ENCODE data around the gene DIPK1A.

The DIPK1A gene

DNA sequence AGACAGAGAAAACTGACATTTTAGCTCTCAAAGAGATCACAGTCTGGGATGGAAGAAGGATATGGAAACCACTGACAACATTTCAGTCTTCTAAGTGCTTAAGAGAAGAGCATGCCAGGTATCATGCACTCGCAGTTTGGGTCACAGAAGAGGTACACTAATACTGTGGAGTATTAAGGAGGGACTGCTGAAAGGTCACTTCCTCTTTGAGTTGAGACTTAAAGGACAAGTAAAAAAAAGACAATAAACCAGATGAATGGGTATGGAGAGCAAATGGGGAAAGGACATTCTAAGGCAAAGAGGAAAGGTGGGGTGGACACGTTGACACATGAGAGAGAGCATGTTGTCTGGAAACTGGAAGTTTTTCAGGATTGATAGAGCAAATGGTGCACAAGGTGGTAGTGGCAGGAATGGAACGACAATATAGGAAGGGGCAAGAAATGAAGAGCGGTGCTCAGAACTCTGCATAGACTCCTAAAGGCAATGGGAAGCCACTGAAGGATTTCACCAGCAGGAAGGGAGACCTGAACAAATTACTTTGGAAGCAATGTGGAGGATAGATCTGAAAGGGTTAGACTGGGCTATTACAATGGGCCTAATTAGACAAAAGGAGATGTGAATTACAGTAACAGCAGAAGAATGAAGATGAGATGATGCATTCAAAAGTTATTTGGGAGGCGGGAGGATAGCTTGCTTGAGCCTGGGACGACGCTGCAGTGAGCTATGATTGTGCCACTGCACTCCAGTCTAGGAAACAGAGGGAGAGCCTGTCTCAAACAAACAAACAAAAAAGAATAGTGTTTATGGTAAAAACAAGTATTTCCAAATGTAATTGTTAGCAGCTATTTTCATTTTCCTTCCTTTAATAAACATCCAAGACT, 11.1 kb downstream of the DIPK1A start:
- DNase-seq, result no peak

DNA sequence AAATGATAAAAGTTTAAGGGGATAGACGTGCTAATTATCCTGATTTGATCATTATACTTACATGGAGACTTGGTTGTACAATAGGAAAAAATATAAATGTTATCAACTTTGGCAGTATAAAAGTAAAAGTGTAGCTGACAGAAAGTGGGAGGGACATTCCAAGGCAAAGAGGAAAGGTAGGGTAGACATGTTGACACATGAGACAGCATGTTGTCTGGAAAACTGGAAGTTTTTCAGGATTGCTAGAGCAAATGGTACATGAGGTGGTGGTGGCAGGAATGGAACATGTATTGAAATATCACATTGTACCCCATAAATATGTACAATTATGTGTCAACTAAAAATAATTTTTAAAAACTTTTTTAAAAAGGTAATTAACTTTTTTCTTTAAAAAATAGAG, 13.2 kb downstream of the DIPK1A start:
- no peak for DNase-seq

DNA sequence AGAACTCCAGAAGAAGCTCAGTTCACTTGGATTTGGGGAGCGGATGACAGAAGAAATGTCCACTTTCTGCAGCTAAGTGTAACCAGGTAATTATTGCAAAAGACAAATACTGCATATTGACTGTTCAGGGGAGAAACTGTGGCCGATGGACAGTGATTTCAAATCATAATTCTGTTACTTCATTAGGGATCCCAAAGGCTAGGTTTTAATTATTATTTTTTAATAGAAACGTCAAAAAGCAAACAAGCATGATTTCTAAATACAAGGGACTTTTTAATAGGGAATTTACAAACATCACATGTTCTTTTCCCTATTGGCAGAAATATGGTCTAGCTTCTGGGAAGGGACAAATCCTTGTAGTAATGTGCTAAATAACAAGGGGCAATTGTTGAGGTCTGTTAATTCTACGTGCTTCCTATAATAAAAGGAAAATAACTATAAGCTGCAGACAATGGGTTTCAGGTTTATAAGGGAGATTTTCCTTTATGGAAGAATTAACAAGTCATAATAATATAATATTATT, 15.5 kb downstream of the DIPK1A start:
- DNase-seq, result no peak

DNA sequence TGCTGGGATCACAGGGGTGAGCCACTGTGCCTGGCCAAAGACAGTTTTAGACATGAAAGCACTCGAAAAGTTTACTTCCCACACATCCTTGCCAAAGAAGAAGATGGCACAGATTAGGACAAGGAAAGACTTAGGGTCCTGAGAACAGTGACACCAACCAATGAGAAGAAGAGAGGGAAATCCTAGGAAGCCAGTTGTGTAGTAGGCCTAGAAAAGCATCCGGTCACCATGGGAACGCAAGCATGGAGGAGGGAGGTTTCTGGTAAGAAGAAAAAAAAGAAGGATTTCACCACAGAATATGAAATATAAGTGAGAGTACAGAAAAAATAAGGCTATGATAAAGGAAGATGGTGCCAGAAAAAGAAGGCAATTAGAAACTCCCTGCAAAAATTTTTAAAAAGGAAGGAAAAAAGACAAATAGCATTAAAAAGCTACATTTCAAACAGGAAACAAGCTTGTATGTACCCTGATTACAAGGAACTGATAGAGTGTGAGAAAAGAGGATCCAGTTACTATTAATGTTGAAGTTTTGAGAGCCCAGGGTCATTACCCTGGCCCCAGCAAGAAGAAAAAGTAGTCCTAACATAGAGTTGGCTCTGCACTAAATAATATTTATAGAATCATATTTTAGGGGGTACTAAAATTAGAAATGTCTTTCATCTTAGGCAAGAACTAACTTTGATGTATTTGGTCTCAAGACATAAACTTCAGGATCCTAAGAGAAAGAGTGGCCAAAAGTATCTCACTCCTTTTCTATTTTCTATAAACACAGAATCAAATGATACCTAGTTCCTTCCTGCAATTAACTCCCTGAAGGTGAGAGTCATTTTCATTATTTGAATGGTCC, 16.1 kb downstream of the DIPK1A start:
- DNase-seq, result no peak

DNA sequence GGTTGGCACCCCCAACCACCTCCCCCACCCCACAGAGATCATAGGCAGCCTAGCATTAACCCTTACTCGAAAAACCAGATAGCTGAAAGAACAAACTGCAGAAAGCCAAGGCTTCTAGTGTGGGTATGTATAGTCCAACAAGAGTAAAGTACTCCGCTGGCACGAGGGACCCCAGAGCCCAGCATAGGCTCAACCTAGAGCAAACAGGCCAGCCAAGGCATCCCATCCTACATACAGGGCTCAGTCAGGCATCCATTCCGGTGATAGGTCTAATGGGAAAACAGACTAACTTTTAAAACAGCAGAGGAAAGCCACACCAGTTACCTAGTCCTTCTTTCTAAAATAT, 17.8 kb downstream of the DIPK1A start:
- DNase-seq, result no peak

DNA sequence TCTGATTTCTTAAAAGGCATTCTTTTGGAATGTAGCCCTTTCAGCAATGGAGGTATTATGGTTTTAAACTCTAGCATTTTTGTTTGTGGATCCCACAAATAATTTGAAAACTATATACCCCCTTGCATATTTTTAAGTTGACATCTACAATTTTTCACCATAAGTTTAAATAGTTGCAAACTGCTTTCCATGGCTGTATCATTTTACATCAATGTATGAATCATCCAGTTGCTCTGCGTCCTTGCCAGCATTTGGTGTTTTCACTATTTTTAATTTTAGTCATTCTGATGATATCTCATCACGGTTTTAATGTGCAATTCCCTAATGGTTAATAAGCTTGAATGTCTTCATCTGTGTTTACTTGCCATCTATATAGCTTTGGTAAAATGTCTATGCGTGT, 20.7 kb downstream of the DIPK1A start:
- DNase-seq, result no peak

DNA sequence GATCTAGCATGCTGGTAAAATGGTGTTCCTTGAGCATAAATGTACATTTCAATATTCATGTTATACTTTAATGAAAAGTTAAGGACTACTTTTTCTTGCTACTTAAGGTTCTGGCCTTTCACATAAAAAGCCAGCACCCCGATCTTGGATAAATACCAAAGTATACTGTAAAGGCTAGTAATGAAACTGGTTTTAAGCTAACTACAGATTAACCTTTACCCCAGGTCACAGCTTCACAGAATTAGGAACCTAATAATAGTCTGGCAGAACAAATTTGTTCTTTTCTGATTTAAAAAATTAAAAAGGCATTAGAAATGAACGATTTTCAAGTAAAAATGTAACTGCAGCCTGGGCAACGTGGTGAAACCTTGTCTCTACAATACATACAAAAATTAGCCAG, 23.5 kb downstream of the DIPK1A start:
- DNase-seq, result no peak

DNA sequence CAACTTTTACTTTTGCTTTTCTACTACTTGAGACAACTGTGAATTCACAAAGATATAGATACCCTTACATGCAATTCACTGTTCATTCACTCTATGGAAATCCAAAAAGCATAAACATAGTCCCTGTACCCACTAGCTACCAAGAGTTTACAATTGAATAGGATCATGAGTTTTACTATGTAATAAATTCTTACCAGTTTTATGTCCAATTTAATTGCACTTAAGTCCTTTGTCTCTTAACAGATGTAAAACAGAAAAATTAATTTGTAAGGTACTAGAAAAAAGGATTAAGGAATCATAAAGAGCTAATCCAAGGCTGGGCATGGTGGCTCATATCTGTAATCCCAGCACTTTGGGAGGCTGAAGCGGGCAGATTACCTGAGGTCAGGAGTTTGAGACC, 24.4 kb downstream of the DIPK1A start:
- no peak for DNase-seq

DNA sequence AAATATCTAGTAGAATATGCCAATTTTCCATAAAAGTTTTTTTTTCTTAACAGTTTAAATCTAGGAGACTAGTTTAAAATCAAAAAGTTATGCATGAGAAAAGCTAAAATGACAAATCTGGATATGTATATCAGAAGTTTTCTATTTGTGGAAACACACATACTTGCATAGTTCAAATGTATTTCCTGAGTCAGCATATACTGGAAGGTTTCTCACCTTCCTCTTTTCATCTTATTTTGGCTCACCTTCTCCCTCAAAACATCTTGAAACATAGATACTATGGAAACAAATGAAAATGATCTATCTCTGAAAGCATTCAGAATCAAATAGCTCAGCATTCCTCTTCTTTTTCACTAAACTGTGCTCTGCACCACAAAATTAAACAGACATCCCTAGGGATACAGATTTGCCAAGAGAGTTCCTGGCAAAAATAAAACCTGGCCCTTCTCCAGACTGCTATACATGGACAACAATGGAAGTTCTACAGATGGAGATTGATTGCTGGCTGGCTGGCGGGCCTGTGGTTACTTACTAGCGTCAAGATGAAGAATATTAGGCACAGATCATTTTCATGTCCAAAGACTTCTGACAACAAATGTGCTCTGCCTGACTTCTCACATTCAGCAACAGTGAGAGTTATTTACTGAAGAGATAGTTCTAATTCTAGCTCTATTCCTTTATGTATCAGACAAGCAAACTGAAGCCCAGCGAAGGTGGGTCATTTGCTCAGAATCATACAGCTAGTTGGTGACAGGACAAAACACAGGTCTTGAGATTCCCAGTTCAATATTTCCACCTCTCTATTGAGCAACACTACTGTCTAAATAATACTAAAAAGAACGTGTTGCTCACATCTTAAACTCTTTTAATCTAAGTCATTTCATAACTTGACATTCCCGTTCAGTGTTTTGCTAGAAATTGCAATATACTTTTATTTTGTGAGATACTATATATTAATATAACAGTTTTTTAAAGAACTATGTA, 26.6 kb downstream of the DIPK1A start:
- DNase-seq, result no peak

DNA sequence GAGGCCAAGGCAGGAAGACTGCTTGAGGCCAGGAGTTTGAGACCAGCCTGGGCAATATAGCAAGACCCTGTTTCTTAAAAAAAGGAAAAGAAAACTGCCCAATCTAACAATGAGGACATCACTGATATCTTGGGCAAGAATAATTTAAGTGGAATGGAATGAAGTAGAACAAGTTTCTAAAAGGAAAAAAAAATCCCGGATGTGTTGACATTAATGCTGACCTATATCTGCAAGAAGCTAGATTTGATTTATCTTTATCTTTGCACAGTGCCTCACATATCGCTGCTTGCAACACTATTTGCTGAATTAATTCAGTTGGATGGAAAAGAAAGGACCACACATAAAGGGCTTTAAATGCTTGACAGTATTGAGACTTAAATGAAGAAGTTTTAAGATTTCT, 27.8 kb downstream of the DIPK1A start:
- no peak for DNase-seq

DNA sequence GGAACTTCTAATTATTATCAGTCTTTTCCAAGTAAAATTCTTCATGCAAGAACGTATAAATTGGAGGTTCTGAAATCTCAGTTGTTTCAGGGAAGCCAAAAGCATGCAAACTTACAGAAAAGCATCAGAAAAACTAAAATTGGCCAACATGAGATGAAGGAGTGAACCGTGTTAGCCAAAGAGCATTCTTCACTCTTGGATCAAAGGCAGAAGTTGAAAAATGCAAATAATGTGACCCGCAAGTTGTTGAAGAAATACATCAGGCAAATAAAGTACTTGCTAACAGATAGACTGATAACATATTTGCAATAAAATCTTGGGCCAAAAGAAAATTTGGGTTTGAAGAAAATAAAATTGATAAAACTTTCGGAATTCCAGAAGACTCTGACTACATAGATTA, 29.6 kb downstream of the DIPK1A start:
- no peak for DNase-seq

DNA sequence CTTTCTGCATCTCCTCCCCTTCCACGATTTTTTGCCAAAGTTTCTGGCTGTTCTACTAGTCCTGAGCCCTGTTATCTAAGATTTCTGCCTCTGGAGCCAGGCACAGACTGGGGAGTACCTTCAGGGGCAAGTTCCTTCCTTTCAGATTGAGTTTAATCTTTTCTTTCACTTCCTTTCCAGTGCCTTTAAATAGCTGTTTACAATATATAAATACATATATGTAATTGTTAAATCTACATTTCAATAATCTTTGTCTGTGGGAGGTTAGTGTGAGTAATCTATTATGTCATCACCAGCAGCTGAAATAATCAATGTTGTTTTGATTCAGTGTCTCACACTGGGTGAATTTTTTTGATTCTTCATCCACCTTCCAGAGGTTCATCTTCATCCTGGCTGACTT, 31.8 kb downstream of the DIPK1A start:
- no peak for DNase-seq

DNA sequence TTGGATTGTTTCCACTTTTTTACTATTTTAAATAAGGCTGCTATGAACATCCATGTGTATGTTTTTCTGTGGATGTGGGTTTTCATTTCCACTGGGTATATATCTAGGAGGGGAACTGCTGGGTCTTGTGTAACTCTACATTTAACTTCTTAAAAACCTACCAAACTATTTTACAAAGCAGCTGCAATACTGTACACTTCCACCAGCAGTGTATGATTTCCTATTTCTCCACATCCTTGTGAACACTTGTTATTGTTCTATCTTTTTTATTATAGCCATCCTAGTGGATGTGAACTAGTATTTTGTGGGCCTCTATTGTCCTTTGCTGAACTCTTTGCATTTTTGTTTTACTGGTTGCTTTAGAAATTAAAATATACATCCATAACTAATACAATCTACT, 33.4 kb downstream of the DIPK1A start:
- DNase-seq, result peak; percentile 29

DNA sequence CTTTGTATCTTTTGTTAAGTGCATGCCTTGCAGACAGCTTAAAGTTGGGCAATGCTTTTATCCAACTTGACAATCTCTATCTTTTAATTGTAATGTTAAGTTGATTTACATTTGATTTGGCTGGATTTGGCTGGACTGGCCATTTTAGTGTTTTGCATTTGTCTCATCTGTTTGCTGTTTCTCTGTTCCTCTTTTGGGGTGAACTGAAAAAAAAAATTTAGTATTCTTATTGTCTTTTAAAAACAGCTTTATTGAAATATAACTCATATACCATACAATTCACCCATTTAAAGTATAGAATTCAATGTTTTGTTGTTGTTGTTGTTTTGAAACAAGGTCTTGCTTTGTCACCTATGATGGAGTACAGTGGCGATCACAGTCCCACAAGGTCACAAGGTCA, 34.4 kb downstream of the DIPK1A start:
- DNase-seq, result no peak

DNA sequence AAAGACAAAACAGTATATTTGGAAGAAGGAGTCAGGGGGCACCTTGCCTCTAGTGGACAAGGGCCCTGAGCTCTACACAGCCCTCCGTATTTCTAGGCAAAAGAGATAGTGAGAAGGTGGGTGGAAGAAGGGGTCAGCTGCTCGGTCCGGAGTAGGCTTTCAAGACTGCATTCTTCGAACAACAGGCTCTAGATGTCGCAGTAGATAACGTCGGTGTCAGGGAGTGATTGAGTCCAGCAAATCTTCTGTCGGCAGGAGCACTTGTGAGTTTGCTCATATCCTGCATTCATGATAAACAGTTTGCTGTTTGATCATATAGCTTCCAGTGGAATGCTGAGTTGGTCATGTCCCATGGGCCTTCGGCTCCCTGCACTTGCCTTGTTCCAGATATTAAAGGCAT, 36.8 kb downstream of the DIPK1A start:
- no peak for DNase-seq

DNA sequence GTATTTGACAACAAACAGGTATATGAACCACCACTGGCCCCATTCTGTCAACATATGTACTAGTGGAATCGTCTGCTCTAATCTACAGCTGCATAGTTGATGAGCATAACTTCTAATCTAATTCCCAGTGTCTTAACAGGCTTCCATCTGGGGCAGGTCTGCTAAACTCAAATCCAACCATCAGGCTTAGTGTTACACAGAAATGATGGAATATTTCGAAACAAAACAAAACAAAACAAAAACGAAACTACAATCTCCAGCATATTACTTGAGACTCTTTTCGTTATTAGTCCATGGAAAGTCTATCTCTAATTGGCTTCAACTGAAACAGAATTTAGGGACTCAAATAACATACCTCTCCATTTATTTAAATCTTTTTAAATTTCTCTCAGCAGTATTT, 37.6 kb downstream of the DIPK1A start:
- no peak for DNase-seq

DNA sequence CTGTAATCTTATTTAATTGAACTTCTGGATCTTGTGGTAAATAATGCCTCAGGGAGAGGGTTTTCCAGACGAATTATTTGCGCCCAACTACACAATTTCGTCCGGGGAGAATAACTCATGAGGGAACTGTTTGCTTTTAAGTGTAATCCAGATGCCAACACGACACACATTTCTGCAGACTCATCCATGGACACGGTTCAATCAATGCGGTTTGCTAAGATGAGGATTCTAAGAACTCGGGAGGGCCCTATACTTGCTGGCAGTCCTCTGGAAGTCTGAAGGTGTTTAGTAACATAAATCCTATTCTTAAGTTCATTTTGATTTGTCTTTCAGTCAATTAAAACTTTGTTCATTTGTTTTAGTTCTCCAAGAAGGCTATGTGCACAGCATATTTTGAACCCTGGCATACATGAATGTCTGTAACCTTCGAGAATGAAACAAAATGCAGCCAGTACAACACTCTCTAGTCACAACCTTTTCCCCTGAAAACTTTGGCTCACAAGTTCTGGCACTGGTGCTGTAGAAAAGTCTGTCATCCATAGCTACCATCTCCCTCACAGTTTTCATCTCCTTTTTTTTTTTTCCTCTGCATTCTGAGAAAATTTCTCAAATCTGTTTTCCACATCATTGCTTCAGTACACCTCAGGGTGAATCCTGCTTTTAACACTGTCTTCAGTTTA, 38.8 kb downstream of the DIPK1A start:
- no peak for DNase-seq

DNA sequence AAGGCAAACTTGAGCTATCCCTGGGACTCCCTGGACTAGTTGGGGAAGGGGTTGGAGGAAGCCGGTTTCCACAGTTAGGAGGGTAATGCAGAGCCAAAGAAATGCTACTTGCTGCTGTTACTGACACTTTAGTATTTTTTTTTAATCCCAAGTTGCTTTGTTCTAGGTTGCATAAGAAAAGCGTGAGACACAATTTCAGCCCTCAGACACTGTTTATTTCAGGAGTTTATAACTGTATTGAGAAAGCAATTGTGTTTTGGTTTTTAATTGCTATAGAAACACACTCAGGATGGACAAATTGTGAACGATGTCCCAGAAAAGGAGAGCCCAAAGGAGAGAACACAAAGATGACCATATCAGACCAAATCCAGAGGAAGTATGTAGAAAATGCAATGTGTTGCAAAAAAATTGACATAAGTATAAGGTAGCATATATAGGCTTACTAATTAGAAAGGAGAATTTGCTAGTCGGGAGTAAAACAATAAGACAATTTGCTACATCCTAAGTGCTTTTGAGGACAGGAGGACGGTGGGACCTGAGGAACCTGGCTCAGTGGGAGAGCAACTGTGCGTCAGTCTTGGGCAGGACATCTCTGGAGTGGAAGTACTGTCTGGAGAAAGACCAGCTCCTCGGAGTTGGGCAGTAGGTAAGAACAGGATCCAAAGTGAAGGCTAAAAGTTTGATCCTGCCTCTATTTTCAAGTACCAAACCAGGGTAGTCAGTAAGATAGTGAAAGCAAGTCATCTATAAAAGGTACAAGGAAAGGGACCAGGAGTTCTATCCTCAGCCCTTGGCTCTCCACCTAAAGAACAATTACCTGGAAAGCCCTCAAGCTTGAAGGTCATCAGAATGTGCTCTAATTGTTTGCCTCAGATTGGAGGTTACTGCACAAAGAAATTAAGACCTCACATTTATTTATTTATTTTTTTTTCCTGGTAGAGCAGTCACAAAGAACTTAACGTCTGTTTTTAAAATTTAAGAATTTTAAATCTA, 39.9 kb downstream of the DIPK1A start:
- no peak for DNase-seq

DNA sequence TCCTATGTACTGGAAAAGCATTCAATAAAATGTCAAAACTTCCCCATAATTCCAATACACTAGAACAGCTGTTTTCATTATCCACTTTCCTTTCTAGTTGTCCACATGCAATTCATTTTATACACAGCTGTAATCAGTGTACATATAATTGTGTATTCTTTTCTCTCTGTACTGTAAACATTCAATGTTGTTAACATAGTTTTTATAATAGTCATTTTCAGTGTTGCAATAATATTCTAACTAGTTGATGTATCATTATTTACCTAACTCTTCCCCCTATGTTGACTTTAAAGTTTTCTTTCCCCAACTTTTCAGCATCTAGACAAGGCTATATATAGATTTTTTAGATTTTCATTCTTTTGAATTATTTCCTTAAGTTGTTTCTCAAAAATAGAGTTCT, 44.4 kb downstream of the DIPK1A start:
- DNase-seq, result no peak

DNA sequence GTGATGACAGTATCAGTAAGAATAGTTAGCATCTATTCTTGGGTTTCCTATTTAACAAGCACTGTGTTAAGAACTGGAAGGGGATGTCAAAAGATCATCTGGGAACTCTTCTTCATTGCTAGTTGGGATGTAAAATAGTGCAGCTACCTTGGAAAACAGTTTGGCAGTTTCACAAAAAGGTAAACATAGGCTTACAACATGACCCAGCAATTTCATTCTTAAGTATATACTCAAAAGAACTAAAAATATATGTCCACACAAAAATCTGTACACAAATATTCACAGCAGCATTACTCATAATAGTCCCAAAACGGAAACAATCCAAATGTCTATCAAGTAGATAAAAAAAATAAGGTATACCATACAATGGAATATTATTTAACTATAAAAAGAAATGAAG, 45.7 kb downstream of the DIPK1A start:
- no peak for DNase-seq
